Keratinocyte (primary cell): ENCODE results near the gene ADAMTS17. TPM values are rescaled to one million over a fixed set of nuclear protein-coding genes. Genes with fewer than 3 reads are reported as not detected.

ENCODE experiments used
- DNase-seq: peaks from one replicate; pipeline ENCODE4 v3.0.0-alpha.2; 2011; ENCODE audit warnings: low read depth, missing footprints, low spot score
- FAIRE-seq: peaks from 2 replicates; lab custom pipeline; 2011; peaks lifted over from hg19 to GRCh38; lab: Jason Lieb, UNC
- H2AFZ ChIP-seq: 2 replicates; pipeline ENCODE4 v1.6.0; 2012; ENCODE audit warnings: low read length, control low read depth, inconsistent platforms; ENCODE audit not compliant: control insufficient read depth
- H3K27ac ChIP-seq: 2 replicates; pipeline ENCODE4 v1.5.1; 2011; ENCODE audit warnings: low read length; ENCODE audit not compliant: control insufficient read depth, insufficient read depth
- H3K27me3 ChIP-seq: 3 replicates; pipeline ENCODE4 v1.6.0; 2011; ENCODE audit warnings: low read length; ENCODE audit not compliant: control insufficient read depth, insufficient read depth; ENCODE audit errors: extremely low read depth
- H3K36me3 ChIP-seq, 2 experiments: 2 replicates in 1 of 2; 3 replicates in 1 of 2; pipeline ENCODE4 v1.5.1; 2011; ENCODE audit warnings: low read length in 2 of 2, mild to moderate bottlenecking in 1 of 2; ENCODE audit not compliant: control insufficient read depth in 2 of 2, insufficient read depth in 2 of 2; ENCODE audit errors: extremely low read depth in 1 of 2
- H3K4me1 ChIP-seq: 3 replicates; pipeline ENCODE4 v1.5.1; 2011; ENCODE audit warnings: low read length; ENCODE audit not compliant: control insufficient read depth, insufficient read depth; ENCODE audit errors: extremely low read depth
- H3K4me2 ChIP-seq: 3 replicates; pipeline ENCODE4 v1.6.0; 2011; ENCODE audit warnings: low read depth, low read length; ENCODE audit not compliant: control insufficient read depth, insufficient read depth; ENCODE audit errors: extremely low read depth
- H3K4me3 ChIP-seq, 3 experiments: fragments of 200-600 bp in 1 of 3; sonication (generic) in 1 of 3; 2 replicates in 2 of 3; 3 replicates in 1 of 3; pipeline ENCODE4 v1.5.1; 2011 to 2016; ENCODE audit warnings: low read length in 3 of 3, mild to moderate bottlenecking in 3 of 3, control low read depth in 2 of 3, inconsistent platforms in 1 of 3, low read depth in 1 of 3, mixed read lengths in 1 of 3, mixed run types in 1 of 3, moderate library complexity in 1 of 3; ENCODE audit not compliant: control insufficient read depth in 2 of 3, insufficient read depth in 2 of 3; ENCODE audit errors: extremely low read depth in 1 of 3
- H3K79me2 ChIP-seq: 2 replicates; pipeline ENCODE4 v1.6.0; 2012; ENCODE audit warnings: low read length; ENCODE audit not compliant: control insufficient read depth, insufficient read depth
- H3K9ac ChIP-seq: 3 replicates; pipeline ENCODE4 v1.6.0; 2011; ENCODE audit warnings: low read length; ENCODE audit not compliant: control insufficient read depth, insufficient read depth; ENCODE audit errors: extremely low read depth
- H3K9me1 ChIP-seq: 3 replicates; pipeline ENCODE4 v1.6.0; 2011; ENCODE audit warnings: low read length; ENCODE audit not compliant: control insufficient read depth, insufficient read depth; ENCODE audit errors: extremely low read depth
- H3K9me3 ChIP-seq: 2 replicates; pipeline ENCODE4 v1.5.1; 2012; ENCODE audit warnings: low read depth, low read length; ENCODE audit not compliant: control insufficient read depth
- H4K20me1 ChIP-seq: 3 replicates; pipeline ENCODE4 v1.6.0; 2011; ENCODE audit warnings: low read length; ENCODE audit not compliant: control insufficient read depth, insufficient read depth; ENCODE audit errors: extremely low read depth
- CTCF ChIP-seq, 3 experiments: IDR thresholded peaks in 1 of 3; conservative IDR thresholded peaks in 1 of 3; optimal IDR thresholded peaks in 1 of 3; 2 replicates in 2 of 3; 3 replicates in 1 of 3; pipeline versions ENCODE3 to v1.5.1; 2011; ENCODE audit warnings: low read length in 3 of 3, mild to moderate bottlenecking in 3 of 3, moderate library complexity in 2 of 3, control low read depth in 1 of 3, inconsistent platforms in 1 of 3; ENCODE audit not compliant: insufficient read depth in 2 of 3; ENCODE audit errors: extremely low read depth in 1 of 3
- EZH2 ChIP-seq: IDR thresholded peaks from one replicate; pipeline ENCODE4 v1.6.1; 2012; ENCODE audit warnings: inconsistent platforms, mild to moderate bottlenecking, low read length, moderate library complexity
- dilution Hi-C: fragments of 300-500 bp; cut with MboI; formaldehyde crosslinking; loops from one replicate; pipeline ENCODE4 v1.7.0; 2020; ENCODE audit warnings: low sequenced_read_pairs; ENCODE audit not compliant: extremely low pct_ligation_motif_present
- polyA plus RNA-seq, 5 experiments: library from polyadenylated mRNA; depleted of rRNA in 3 of 5; stranded (reverse) in 3 of 5; stranded (forward) in 1 of 5; unstranded in 1 of 5; fragments of >200 nt; gene quantifications; 1 replicate in 1 of 5; 2 replicates in 3 of 5; 3 replicates in 1 of 5; pipeline versions ENCODE4 v1.2.1 to v1.2.3, GENCODE V29; 2011 to 2012; ENCODE audit warnings: missing spikeins in 2 of 5, low read depth in 1 of 5, low replicate concordance in 1 of 5

Gene ADAMTS17
- polyA plus RNA-seq, 1 donor (not counting 4 experiments of a cell fraction or from before 2014, with no cell fraction given) = 0.18 TPM

- Histone ChIP-seq H2AFZ (no peak overlapping the region), H3K27me3 (peaks cover 17% of the 10 kb centered on the region), H3K9me3 (no peaks in the 10 kb centered on the region), H4K20me1 (no peaks in the 10 kb centered on the region), H3K4me1 (peaks cover 17% of the 10 kb centered on the region), H3K79me2 (no peaks in the 10 kb centered on the region), H3K36me3 (no peaks in the 10 kb centered on the region), H3K4me3 (no peak overlapping the region), H3K4me2 (no peak overlapping the region), H3K27ac (no peak overlapping the region), H3K9me1 (no peaks in the 10 kb centered on the region), H3K9ac (no peak overlapping the region)
- FAIRE-seq = no peak
- DNase-seq = no peak
- TF ChIP-seq EZH2 = no peak
- no peak for TF ChIP-seq CTCF (optimal IDR thresholded peaks at IDR 0.05 in 1 of 3, IDR thresholded peaks at IDR 0.05 in 1 of 3, conservative IDR thresholded peaks at IDR 0.05 in 1 of 3; ENCODE audit: extremely low read depth in 1 of 3, insufficient read depth in 2 of 3, low read length in 3 of 3)
- dilution Hi-C loops = no loop called here
Observed at GRCh38 chr15:100187677-100188076, 154.1 kb downstream of the ADAMTS17 start.

- no peak overlapping the region for H2AFZ ChIP-seq
- DNase-seq (no peak), FAIRE-seq (no peak)
- H4K20me1 ChIP-seq = no peaks in the 10 kb centered on the region
- H3K36me3 ChIP-seq = no peaks in the 10 kb centered on the region
- H3K9me3 ChIP-seq = no peaks in the 10 kb centered on the region
- no peak overlapping the region for H3K9ac ChIP-seq
- H3K9me1 ChIP-seq = no peaks in the 10 kb centered on the region
- no peak overlapping the region for H3K4me2 ChIP-seq
- H3K4me1 ChIP-seq = peaks cover 11% of the 10 kb centered on the region
- dilution Hi-C loops = no loop called here
- H3K4me3 ChIP-seq = no peak overlapping the region
- TF ChIP-seq EZH2 = no peak
- no peak for TF ChIP-seq CTCF (optimal IDR thresholded peaks at IDR 0.05 in 1 of 3, IDR thresholded peaks at IDR 0.05 in 1 of 3, conservative IDR thresholded peaks at IDR 0.05 in 1 of 3; ENCODE audit: extremely low read depth in 1 of 3, insufficient read depth in 2 of 3, low read length in 3 of 3)
- H3K27ac ChIP-seq = no peak overlapping the region
- H3K27me3 ChIP-seq = peaks cover 17% of the 10 kb centered on the region
- no peaks in the 10 kb centered on the region for H3K79me2 ChIP-seq
Observed at GRCh38 chr15:100186960-100187359, 154.8 kb downstream of the ADAMTS17 start.
